ENCODE measurements around the gene AOPEP.

AOPEP gene

DNA sequence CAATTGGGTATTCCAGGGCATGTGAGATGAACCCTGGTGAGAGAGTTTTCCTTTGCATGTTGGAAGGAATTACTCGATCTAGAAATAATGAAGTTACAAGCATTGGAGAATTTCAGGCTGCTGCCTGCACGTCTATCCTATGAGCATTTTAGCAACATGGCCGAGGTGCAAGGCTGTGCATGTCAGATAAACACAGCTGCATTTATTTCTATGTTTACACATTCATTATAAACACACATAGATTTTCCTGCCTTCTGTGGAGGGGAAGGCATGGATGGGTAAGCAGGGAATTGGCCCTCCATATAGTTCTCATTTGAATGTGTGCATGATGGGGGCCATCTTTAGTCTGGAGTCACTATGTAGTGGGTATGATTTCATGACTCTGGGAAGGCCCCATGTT is 42.3 kb downstream of the AOPEP start:
- DNase-seq (ENCODE audit: extremely low read depth, low read depth), result no peak
- TF ChIP-seq, protein P1, sequence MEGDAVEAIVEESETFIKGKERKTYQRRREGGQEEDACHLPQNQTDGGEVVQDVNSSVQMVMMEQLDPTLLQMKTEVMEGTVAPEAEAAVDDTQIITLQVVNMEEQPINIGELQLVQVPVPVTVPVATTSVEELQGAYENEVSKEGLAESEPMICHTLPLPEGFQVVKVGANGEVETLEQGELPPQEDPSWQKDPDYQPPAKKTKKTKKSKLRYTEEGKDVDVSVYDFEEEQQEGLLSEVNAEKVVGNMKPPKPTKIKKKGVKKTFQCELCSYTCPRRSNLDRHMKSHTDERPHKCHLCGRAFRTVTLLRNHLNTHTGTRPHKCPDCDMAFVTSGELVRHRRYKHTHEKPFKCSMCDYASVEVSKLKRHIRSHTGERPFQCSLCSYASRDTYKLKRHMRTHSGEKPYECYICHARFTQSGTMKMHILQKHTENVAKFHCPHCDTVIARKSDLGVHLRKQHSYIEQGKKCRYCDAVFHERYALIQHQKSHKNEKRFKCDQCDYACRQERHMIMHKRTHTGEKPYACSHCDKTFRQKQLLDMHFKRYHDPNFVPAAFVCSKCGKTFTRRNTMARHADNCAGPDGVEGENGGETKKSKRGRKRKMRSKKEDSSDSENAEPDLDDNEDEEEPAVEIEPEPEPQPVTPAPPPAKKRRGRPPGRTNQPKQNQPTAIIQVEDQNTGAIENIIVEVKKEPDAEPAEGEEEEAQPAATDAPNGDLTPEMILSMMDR (IDR thresholded peaks at IDR 0.05; ENCODE audit: low read depth, low read length, missing control alignments), result no peak
- no peak overlapping the region for H3K4me3 ChIP-seq (replicated peaks; ENCODE audit: low read depth, low read length)

DNA sequence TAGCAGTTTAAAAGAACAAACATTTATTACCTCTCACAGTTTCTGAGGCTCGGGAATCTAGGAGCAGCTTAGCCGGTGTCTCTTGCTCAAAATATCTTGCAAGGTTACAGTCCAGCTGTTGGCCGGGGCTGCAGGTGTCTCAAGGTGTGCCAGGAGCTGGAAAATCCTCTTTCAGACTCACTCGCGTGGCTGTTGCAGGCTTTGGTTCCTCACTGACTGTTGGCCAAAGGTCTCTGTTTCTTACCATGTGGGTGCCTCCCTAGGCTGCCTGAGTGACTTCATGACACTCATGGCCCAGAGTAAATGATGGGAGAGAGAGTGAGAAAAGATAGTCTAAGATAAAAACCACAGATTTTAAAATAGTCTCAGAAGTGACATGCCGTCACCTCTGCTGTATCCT is 43.8 kb downstream of the AOPEP start:
- TF ChIP-seq, protein P1 (IDR thresholded peaks at IDR 0.05; ENCODE audit: low read depth, low read length, missing control alignments), result no peak
- no peak for DNase-seq (ENCODE audit: extremely low read depth, low read depth)
- no peak overlapping the region for H3K4me3 ChIP-seq (replicated peaks; ENCODE audit: low read depth, low read length)

DNA sequence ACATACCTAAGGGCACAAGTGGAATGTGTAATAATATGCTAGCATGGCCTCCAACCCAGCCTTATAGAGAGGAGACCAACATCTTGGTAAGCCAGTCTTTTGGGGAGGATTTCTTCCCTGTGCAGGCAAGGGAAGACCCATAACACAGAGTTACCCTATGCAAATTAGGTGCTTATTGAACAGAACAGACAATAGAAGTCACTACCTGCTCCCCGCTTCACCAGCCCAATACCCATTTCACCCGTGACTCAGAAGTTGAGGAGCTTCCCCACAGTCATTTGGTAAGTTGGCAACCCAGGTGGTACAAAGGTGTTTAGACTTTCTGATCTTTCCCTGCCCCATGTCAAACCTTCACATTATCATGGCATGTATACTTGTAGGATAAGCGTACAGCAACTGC is 44.6 kb downstream of the AOPEP start:
- no peak for DNase-seq (ENCODE audit: extremely low read depth, low read depth)
- no peak overlapping the region for H3K4me3 ChIP-seq (replicated peaks; ENCODE audit: low read depth, low read length)

DNA sequence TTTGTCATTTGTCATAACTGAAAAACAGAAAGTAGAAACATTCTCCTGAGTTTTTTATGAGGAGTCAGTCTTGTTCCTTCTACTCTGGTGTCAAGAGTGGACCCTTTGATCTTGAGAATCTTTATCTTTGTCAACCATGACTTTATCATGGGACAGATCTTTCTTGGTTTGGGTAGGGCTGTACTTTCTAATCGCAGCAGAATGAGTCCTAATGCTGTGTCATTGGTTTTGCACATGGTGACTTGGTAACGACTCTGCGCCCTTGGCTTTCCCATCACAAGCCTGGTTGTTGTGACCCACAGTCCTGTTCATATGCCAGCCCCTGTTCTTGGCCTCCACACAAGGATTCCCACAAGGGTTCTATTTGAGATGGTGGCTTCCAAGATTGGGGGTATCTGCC is 45.6 kb downstream of the AOPEP start:
- DNase-seq (ENCODE audit: extremely low read depth, low read depth), result no peak
- TF ChIP-seq, protein P1 (IDR thresholded peaks at IDR 0.05; ENCODE audit: low read depth, low read length, missing control alignments), result no peak

More for the DNA sequence above, 44.6 kb downstream of the AOPEP start:
- TF ChIP-seq, protein P1 (IDR thresholded peaks at IDR 0.05; ENCODE audit: low read depth, low read length, missing control alignments), result no peak

DNA sequence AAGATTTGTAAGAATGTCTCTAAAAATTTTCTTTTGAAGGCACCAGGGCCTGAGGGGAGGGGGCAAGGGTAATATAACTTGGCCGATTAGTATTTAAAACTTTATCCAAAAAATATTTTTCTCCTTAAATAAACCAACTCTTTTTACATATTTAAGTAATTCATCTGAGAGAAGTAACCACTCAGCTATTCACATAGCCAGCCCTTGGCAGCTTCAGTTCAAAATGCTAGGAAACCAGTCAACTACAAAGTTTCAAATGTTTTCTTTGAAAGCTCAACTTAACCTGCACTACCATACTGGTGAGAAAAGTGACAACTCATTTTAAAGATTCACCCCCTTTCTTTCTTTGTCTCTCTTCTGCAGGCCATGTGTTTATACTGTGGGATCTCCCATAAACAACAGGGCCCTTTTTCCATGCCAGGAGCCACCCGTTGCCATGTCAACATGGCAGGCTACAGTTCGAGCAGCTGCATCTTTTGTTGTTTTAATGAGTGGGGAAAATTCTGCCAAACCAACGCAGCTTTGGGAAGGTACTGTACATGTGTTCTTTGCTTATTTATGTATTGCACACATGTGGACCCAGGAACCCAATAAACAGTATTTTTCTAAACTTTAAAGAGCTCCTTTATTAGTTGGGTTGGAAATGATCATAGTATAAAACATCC is 46.3 kb downstream of the AOPEP start:
- TF ChIP-seq, protein P1 (IDR thresholded peaks at IDR 0.05; ENCODE audit: low read depth, low read length, missing control alignments), result no peak
- H3K4me3 ChIP-seq (replicated peaks; ENCODE audit: low read depth, low read length), result no peak overlapping the region
- peak; percentile 76 for DNase-seq (ENCODE audit: extremely low read depth, low read depth)

More for the DNA sequence above, 45.6 kb downstream of the AOPEP start:
- H3K4me3 ChIP-seq (replicated peaks; ENCODE audit: low read depth, low read length), result no peak overlapping the region

DNA sequence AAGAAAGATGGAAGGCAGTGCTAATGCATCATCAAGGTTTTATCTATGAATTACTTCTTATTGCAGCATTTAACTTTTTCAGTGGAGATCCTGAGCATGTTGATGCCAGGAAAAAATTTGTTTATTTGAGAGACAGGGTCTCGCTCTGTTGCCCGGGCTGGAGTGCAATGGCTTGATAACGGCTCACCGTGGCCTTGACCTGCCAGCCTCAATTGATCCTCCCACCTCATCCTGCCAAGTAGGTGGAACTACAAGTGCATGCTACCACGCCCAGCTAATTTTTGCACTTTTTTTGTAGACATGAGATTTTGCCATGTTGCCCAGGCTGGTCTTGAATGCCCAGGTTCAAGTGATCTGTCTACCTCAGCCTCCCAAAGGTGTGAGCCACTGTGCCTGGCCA is 47.2 kb downstream of the AOPEP start:
- DNase-seq (ENCODE audit: extremely low read depth, low read depth), result no peak
- H3K4me3 ChIP-seq (replicated peaks; ENCODE audit: low read depth, low read length), result no peak overlapping the region
- TF ChIP-seq, protein P1 (IDR thresholded peaks at IDR 0.05; ENCODE audit: low read depth, low read length, missing control alignments), result no peak

DNA sequence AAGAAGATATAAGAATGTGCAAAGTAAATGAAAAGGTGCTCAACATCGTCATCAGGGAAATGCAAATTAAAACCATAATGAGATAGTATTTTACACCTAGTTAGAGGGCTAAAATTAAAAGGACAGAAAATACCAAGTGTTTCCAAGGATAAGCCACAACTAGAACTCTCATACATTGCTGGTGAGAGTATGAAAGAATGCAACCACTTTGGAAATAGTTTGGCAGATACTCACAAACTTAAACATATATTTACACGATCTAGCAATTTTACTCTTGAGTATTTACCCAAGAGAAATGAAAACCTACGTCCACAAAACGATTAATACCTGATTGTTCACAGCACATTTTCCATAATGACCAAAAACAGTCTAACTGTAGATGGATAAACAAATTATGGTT is 51.5 kb downstream of the AOPEP start:
- no peak for DNase-seq (ENCODE audit: extremely low read depth, low read depth)
- TF ChIP-seq, protein P1 (IDR thresholded peaks at IDR 0.05; ENCODE audit: low read depth, low read length, missing control alignments), result no peak
- no peak overlapping the region for H3K4me3 ChIP-seq (replicated peaks; ENCODE audit: low read depth, low read length)

Measured in HFF-Myc (cell line).